Duodenal mucosa (tissue), 2 donors: ENCODE data around the gene CMTM7.

ENCODE experiments used
- H3K27ac ChIP-seq: one replicate; pipeline ENCODE4 v1.7.0; 2013; ENCODE audit warnings: low read depth, low read length
- H3K27me3 ChIP-seq, 2 donors: one replicate each; pipeline ENCODE4 v1.7.0; 2013; ENCODE audit warnings: low read length in 2 of 2, control low read depth in 1 of 2; ENCODE audit not compliant: insufficient read depth in 2 of 2, control insufficient read depth in 1 of 2
- H3K36me3 ChIP-seq, 2 donors: one replicate each; pipeline ENCODE4 v1.7.0; 2013; ENCODE audit warnings: low read length in 2 of 2, control low read depth in 1 of 2; ENCODE audit not compliant: insufficient read depth in 2 of 2, control insufficient read depth in 1 of 2
- H3K4me1 ChIP-seq, 2 donors: one replicate each; pipeline ENCODE4 v1.7.0; 2013; ENCODE audit warnings: low read length in 2 of 2, control low read depth in 1 of 2; ENCODE audit not compliant: insufficient read depth in 2 of 2, control insufficient read depth in 1 of 2
- H3K4me3 ChIP-seq, 2 donors: one replicate each; pipeline ENCODE4 v1.7.0; 2013; ENCODE audit warnings: low read length in 2 of 2, low read depth in 1 of 2
- H3K9ac ChIP-seq, 2 donors: one replicate each; pipeline ENCODE4 v1.7.0; 2013; ENCODE audit warnings: low read length in 2 of 2, low read depth in 1 of 2
- H3K9me3 ChIP-seq, 2 donors: one replicate each; pipeline ENCODE4 v1.7.0; 2013; ENCODE audit warnings: low read length in 2 of 2, control low read depth in 1 of 2; ENCODE audit not compliant: control insufficient read depth in 1 of 2

The CMTM7 gene

DNA sequence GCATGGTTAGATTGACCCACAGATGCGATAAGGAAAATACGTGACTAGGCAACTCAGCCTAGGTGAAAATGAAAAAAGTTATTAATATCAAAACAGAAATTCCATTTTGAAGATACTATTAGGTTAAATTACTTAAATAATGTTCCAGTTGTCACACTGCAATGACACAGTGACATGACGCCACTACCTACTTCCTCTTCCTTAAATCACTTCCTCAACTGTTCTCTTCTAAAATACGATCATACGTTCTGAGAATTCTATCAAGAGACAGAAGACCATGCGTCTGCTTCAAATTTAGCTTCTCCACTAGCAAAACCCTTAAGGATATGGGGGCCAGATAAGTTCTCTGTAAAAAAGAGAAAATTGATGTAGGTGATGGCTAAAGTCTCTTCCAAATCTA lies 92.8 kb downstream of the CMTM7 start:
- H3K9me3 ChIP-seq, result no peaks in the 10 kb centered on the region
- no peak overlapping the region for H3K9ac ChIP-seq
- peaks cover 0 to 26% of the 10 kb centered on the region in 2 donors for H3K36me3 ChIP-seq
- no peaks in the 10 kb centered on the region for H3K27me3 ChIP-seq
- peak overlapping the region; percentile 25 for H3K27ac ChIP-seq
- no peaks in the 10 kb centered on the region for H3K4me1 ChIP-seq
- no peak overlapping the region for H3K4me3 ChIP-seq

DNA sequence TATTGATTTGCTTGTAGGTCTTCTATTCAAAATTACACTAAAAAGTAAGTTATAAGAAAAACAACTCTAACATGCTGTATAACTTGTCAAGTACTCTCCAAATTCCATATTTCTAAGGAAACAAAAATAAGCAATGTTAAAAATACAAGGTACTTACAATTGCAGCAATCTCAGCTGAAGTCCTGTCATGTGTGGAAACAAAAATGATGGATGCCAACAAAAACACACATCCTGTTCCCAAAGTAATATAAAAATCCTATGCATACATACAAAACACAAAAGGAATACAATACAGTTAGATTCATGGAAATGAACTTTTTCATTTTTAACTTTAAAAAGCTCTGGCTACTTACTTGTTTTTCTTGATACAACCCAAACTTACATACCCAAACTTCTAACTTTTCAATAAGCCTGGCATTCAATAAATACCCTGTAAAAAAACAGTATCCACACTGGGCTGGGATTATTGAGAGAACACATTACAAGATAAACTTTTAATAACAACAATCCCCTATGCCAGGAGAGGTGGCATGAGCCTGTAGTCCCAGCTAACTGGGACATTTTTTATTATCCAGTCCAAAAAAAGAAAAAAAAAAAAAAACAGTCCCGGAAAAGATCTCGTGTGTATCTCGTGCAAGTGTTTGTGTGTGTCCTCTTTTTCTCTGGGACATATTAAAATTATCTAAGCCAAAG lies 96.3 kb downstream of the CMTM7 start:
- H3K4me1 ChIP-seq, result peaks cover 6 to 8% of the 10 kb centered on the region in 2 donors
- no peak overlapping the region for H3K4me3 ChIP-seq
- no peak overlapping the region for H3K9ac ChIP-seq
- no peaks in the 10 kb centered on the region for H3K27me3 ChIP-seq
- no peaks in the 10 kb centered on the region for H3K9me3 ChIP-seq
- peaks cover 3 to 16% of the 10 kb centered on the region in 2 donors for H3K36me3 ChIP-seq
- H3K27ac ChIP-seq, result no peak overlapping the region

DNA sequence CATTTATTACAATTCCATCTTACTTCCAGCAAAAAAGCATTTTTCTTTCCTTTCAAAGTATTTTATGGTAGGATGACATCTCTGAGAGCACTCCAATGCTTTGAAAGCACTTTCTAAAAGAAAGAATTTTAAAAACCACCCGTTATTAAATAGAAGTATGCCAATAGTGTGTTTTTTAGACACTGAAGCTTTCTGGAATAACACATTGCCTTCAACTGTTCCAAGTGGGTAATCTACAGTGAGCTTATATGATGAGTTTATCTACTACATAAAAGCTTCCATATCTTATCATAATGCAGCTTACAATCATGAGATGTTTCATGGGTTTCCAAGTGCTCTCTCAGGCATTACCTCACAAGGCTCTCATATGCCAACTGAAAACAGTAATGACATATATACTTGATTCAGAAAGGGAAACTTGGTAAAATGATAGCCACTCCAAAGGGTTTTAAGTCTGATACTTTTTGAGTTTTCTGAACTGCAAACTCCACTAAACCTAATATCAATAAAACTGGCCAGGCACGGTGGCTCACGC lies 96.9 kb downstream of the CMTM7 start:
- Histone ChIP-seq H3K27me3 (no peaks in the 10 kb centered on the region), H3K36me3 (peaks cover 6 to 16% of the 10 kb centered on the region in 2 donors), H3K4me3 (no peak overlapping the region), H3K4me1 (peaks cover 8 to 12% of the 10 kb centered on the region in 2 donors), H3K27ac (no peak overlapping the region), H3K9ac (no peak overlapping the region), H3K9me3 (no peaks in the 10 kb centered on the region)

DNA sequence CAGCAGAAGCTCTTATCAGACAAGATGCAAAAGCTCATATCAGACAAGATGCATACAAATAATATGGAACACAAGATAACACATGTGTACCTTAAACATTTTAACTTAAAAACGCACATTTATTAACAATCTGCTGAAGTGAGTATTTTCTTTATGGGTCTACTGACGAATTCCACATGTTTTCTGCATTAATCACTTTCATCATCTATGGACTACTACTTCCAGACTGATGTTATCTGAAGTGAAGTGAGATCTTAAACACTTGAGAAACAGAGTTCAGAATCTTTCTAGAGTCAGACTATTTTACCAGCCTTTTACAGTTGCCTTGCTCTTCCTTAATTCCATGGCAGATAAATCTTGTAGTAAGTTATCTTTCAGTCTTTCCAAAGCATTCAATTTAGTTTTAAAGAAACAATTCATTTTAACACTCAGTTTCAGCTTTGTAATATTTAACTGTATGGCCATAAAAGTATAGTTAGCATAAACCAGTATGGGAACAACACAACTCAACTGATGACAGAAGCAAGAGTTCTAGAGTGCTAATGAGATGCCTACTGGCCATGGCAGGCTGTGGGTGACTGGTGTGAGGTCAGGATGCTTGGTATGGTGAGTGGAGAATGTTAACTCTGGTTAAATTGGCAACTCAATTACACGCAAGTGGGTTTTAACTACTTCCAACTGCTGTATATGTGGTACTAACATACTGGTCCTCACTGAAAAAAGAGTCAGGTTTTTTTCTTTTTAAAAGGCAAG lies 101.2 kb downstream of the CMTM7 start:
- H3K4me3 ChIP-seq, result no peak overlapping the region

GRCh38 chr3:32493437-32494414 lies 102.1 kb downstream of the CMTM7 start:
- Histone ChIP-seq H3K4me3 (no peak overlapping the region), H3K27me3 (no peaks in the 10 kb centered on the region), H3K4me1 (peaks cover 11 to 16% of the 10 kb centered on the region in 2 donors), H3K9ac (no peak overlapping the region), H3K27ac (no peak overlapping the region), H3K36me3 (peaks cover 2 to 6% of the 10 kb centered on the region in 2 donors), H3K9me3 (no peaks in the 10 kb centered on the region)

More for the DNA sequence above, 101.2 kb downstream of the CMTM7 start:
- Histone ChIP-seq H3K27me3 (no peaks in the 10 kb centered on the region), H3K4me1 (peaks cover 11 to 16% of the 10 kb centered on the region in 2 donors), H3K9ac (no peak overlapping the region), H3K9me3 (no peaks in the 10 kb centered on the region), H3K27ac (no peak overlapping the region), H3K36me3 (peaks cover 2 to 6% of the 10 kb centered on the region in 2 donors)

DNA sequence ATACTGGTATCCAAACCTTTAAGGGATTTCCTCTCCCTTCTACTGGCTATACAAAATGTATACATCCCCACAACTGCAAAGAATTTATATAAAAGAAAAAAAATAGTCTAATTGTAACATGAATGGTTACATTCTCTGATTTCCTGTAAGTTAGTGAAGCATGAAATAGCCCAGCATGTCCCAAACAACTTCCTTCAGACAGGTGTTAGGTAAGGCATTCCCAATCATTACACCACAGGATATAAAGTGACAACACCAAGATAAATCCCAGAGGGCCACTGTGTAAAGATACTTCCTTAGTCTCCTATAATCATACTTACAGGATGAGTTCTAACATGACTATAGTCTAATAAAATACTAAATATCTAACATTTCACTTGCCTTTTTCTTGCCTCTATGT lies 103.4 kb downstream of the CMTM7 start:
- peaks cover 2 to 6% of the 10 kb centered on the region in 2 donors for H3K36me3 ChIP-seq
- no peak overlapping the region for H3K27ac ChIP-seq
- peaks cover 11 to 16% of the 10 kb centered on the region in 2 donors for H3K4me1 ChIP-seq
- H3K27me3 ChIP-seq, result no peaks in the 10 kb centered on the region
- no peaks in the 10 kb centered on the region for H3K9me3 ChIP-seq
- no peak overlapping the region for H3K4me3 ChIP-seq
- H3K9ac ChIP-seq, result no peak overlapping the region

- H3K4me1 ChIP-seq, result peaks cover 11 to 16% of the 10 kb centered on the region in 2 donors
- no peaks in the 10 kb centered on the region for H3K27me3 ChIP-seq
- H3K9me3 ChIP-seq, result no peaks in the 10 kb centered on the region
- no peak overlapping the region for H3K9ac ChIP-seq
- H3K36me3 ChIP-seq, result peaks cover 2 to 6% of the 10 kb centered on the region in 2 donors
- no peak overlapping the region for H3K27ac ChIP-seq
- no peak overlapping the region for H3K4me3 ChIP-seq
Measured at GRCh38 chr3:32495609-32496008, 104.0 kb downstream of the CMTM7 start.

GRCh38 chr3:32498252-32498651 lies 106.6 kb downstream of the CMTM7 start:
- no peak overlapping the region for H3K27ac ChIP-seq
- H3K9me3 ChIP-seq, result no peaks in the 10 kb centered on the region
- no peak overlapping the region for H3K9ac ChIP-seq
- no peaks in the 10 kb centered on the region for H3K27me3 ChIP-seq
- no peaks in the 10 kb centered on the region for H3K36me3 ChIP-seq
- H3K4me3 ChIP-seq, result no peak overlapping the region
- H3K4me1 ChIP-seq, result peaks cover 6 to 11% of the 10 kb centered on the region in 2 donors

DNA sequence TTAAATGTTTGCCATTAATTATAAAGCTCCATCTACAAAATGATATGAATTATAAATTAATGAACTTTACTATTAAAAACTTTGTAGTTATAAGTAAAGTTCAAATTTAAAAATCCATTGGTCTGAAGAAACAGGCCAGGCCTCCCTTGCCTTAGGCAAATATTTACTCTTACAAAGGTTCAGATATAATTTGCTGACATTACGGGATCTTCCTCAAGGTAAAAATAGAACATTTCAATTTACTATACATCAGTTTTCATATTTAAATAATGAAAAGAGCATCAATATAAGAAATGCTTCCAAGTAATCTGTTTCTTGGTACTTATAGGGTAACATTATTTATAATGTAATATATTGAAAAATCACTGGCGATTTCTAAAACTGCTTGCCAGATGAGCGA lies 107.3 kb downstream of the CMTM7 start:
- Histone ChIP-seq H3K4me1 (peaks cover 0 to 10% of the 10 kb centered on the region in 2 donors), H3K4me3 (no peak overlapping the region), H3K27me3 (no peaks in the 10 kb centered on the region), H3K9me3 (no peaks in the 10 kb centered on the region), H3K9ac (no peak overlapping the region), H3K36me3 (no peaks in the 10 kb centered on the region), H3K27ac (no peak overlapping the region)
